Esophagus squamous epithelium (tissue), 5 donors: ENCODE data around the gene A3GALT2. TPM values are rescaled to one million over a fixed set of nuclear protein-coding genes. Genes with fewer than 3 reads are reported as not detected.
A peak's percentile ranks its signal among the peaks of the same experiment; 100 is the strongest.

Experiments
- DNase-seq: peaks from one replicate; lab custom pipeline; 2025; lab: John Stamatoyannopoulos, UW
- H3K27ac ChIP-seq, 4 donors: fragments of 200-600 bp; sonication (generic); one replicate each; pipeline ENCODE4 v1.5.1; 2016 to 2019; ENCODE audit warnings: mild to moderate bottlenecking in 1 of 4
- H3K27me3 ChIP-seq, 4 donors: fragments of 200-600 bp; sonication (generic); 1 replicate in 3 of 4; 2 replicates in 1 of 4; pipeline versions ENCODE4 v1.5.1 to v1.6.0; 2017 to 2021; ENCODE audit warnings: antibody characterized with exemption in 1 of 4
- H3K36me3 ChIP-seq, 3 donors: fragments of 200-600 bp; sonication (generic); one replicate each; pipeline ENCODE4 v1.5.1; 2016 to 2019
- H3K4me1 ChIP-seq, 3 donors: fragments of 200-600 bp; sonication (generic); one replicate each; pipeline ENCODE4 v1.5.1; 2017 to 2019
- H3K4me3 ChIP-seq, 4 donors: fragments of 200-600 bp; sonication (generic); 1 replicate in 3 of 4; 2 replicates in 1 of 4; pipeline ENCODE4 v1.5.1; 2016 to 2019; ENCODE audit warnings: mild to moderate bottlenecking in 2 of 4, moderate library complexity in 1 of 4
- H3K9me3 ChIP-seq, 3 donors: fragments of 200-600 bp; sonication (generic); one replicate each; pipeline ENCODE4 v1.5.1; 2016 to 2019
- POLR2A ChIP-seq, 4 donors: fragments of 450-650 bp; IDR thresholded peaks; one replicate each; pipeline ENCODE4 v1.6.1; 2017; ENCODE audit warnings: antibody characterized with exemption in 4 of 4, mild to moderate bottlenecking in 4 of 4, moderate library complexity in 3 of 4
- WGBS, 2 donors: methylation state at CpG; one replicate each; pipeline ENCODE4 v1.1.5; 2018; 5-methylcytosine and 5-hydroxymethylcytosine counted together
- intact Hi-C: fragments of 100-400 bp; cut with DNase I; formaldehyde crosslinking; loops from one replicate; pipeline ENCODE4 v1.15.0; 2022
- total RNA-seq, 4 donors: library from RNA; depleted of rRNA; stranded (reverse); fragments of >200 nt; gene quantifications; one replicate each; pipeline ENCODE4 v1.1.0, GENCODE V29; 2016
- TF ChIP-seq, protein P1 (sequence below), 6 experiments: fragments of 450-650 bp in 4 of 6; fragments of 200-600 bp in 2 of 6; sonication (generic) in 2 of 6; IDR thresholded peaks; one replicate each; pipeline ENCODE4 v1.5.1; 2016 to 2019; ENCODE audit warnings: antibody characterized with exemption in 6 of 6, mild to moderate bottlenecking in 4 of 6, moderate library complexity in 4 of 6
- donor health status: DM: yes; HTN: yes; CAD: no.

The A3GALT2 gene
- total RNA-seq, 4 donors from 2014 or later, result not detected

DNA sequence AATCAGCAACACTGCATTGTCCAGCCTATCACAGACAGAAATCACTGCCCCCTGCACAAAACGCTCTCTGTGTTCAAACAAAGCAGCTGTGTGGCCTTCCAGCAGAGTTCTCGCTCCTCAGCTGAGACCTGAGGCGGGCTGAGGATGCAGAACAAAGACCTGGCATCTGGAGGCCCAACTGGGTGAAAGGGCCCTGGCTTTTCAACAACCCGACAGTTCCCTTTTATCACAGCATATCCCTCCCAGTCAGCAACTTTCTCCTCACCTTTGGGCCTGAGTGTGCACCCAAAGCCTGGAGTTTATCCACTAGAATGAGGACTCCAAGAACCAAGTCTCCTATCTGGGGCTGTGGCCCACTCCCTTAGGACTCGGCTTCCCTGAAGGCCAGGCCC is 42.6 kb upstream of the A3GALT2 start:
- intact Hi-C loops, result loop anchor here (10.0 kb wide), 1 partner anchor 249 kb away; no protein-coding TSS in a partner anchor
- Histone ChIP-seq H3K27me3 (no peaks in the 10 kb centered on the region), H3K4me1 (peaks cover 15 to 86% (median 40%) of the 10 kb centered on the region in 3 donors), H3K4me3 (no peak overlapping the region), H3K27ac (peak overlapping the region; percentile 51 to 85 (median 76)), H3K9me3 (no peaks in the 10 kb centered on the region), H3K36me3 (peaks cover 0 to 8% (median 0%) of the 10 kb centered on the region in 3 donors)
- WGBS, 2 donors, result 31 to 68% methylated on average over 5 of the region's 5 CpGs
- DNase-seq, result no peak
- TF ChIP-seq, protein P1, sequence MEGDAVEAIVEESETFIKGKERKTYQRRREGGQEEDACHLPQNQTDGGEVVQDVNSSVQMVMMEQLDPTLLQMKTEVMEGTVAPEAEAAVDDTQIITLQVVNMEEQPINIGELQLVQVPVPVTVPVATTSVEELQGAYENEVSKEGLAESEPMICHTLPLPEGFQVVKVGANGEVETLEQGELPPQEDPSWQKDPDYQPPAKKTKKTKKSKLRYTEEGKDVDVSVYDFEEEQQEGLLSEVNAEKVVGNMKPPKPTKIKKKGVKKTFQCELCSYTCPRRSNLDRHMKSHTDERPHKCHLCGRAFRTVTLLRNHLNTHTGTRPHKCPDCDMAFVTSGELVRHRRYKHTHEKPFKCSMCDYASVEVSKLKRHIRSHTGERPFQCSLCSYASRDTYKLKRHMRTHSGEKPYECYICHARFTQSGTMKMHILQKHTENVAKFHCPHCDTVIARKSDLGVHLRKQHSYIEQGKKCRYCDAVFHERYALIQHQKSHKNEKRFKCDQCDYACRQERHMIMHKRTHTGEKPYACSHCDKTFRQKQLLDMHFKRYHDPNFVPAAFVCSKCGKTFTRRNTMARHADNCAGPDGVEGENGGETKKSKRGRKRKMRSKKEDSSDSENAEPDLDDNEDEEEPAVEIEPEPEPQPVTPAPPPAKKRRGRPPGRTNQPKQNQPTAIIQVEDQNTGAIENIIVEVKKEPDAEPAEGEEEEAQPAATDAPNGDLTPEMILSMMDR (IDR thresholded peaks at IDR 0.05), result no peak
- TF ChIP-seq POLR2A (IDR thresholded peaks at IDR 0.05), result no peak

DNA sequence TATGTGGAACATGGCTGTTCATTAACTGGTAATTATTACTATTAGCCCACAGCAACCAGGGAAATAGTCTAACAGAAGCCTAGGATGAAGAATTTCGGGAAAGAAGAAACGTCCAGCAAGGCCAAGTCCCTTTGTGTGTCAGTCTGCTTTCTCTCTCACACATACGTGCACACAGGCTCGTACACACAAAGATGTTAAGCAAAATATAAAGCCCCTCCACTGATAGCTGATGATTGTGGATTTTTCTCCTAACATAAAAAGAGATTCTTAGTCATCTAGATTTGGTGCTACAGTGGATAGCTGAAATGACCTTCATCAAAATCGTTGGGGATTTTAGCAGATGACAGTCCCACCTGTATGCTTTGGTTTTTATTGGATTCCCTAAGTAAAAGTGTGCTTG is 42.1 kb upstream of the A3GALT2 start:
- Histone ChIP-seq H3K27ac (peak overlapping the region in 3 of 4 donors; percentile 75 to 85 (median 78)), H3K4me1 (peaks cover 15 to 82% (median 40%) of the 10 kb centered on the region in 3 donors), H3K9me3 (no peaks in the 10 kb centered on the region), H3K27me3 (no peaks in the 10 kb centered on the region), H3K36me3 (peaks cover 0 to 6% (median 0%) of the 10 kb centered on the region in 3 donors), H3K4me3 (no peak overlapping the region)
- 59 to 71% methylated on average over 5 of the region's 5 CpGs for WGBS, 2 donors
- no peak for DNase-seq
- no peak for TF ChIP-seq POLR2A (IDR thresholded peaks at IDR 0.05)
- intact Hi-C loops, result loop anchor here (10.0 kb wide), 1 partner anchor 248 kb away; no protein-coding TSS in a partner anchor

DNA sequence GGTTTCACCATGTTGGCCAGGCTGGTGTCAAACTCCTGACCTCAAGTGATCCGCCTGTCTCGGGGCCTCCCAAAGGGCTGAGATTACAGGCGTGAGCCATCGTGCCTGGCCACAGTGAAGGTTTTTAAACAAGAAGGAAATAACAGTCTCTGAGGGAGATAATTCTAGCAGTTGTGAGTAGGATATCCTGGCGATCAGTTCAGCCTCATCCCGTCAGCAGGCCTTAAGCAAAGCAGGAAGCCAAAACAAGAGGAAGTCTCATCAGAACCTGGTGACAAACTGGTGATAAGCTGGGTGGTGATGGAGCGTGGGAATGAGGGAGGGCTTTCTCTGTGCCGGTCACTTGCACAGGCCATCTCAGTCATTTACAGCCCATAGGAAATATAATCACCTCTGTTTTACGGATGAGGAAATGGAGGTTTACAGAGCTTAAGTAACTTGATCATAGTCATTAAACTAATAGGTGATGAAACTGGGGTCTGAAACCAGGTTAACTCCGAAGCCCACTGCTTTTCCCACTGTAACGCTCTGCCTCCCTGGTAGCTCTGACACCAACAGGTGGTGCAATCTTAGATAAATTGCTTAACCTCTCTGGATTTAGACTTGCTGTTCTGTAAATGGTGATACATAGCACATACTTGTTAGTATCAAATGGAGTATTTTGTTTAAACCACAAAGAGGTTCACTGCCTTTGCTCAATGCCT is 40.8 kb upstream of the A3GALT2 start:
- 63 to 69% methylated on average over 10 to 11 of the region's 11 CpGs for WGBS, 2 donors
- no peak for DNase-seq
- intact Hi-C loops, result loop anchor here (10.0 kb wide), 1 partner anchor 247 kb away; no protein-coding TSS in a partner anchor
- Histone ChIP-seq H3K27me3 (no peaks in the 10 kb centered on the region), H3K9me3 (no peaks in the 10 kb centered on the region), H3K27ac (peak overlapping the region in 3 of 4 donors; percentile 3 to 48 (median 36)), H3K4me1 (peaks cover 15 to 69% (median 27%) of the 10 kb centered on the region in 3 donors), H3K36me3 (peaks cover 0 to 2% (median 0%) of the 10 kb centered on the region in 3 donors), H3K4me3 (no peak overlapping the region)
- TF ChIP-seq, protein P1 (IDR thresholded peaks at IDR 0.05), result no peak
- no peak for TF ChIP-seq POLR2A (IDR thresholded peaks at IDR 0.05)

DNA sequence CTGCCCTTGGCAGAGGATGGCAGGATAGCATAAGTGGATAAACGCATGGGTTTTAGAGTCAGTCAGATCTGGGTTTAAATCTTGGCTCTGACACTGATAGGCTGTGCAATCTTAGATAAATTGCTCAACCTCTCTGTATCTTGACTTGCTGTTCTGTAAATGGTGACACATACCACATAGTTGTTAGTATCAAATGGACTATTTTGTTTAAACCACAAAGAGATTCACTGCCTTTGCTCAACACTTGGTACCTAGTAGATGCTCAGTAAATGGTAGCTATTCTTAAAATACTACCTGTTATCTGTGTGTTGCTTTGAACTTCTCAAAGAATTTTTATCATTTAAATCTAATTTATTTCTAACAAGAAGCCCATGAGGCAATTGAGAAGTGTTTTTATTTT is 39.5 kb upstream of the A3GALT2 start:
- WGBS, 2 donors, result 36 to 47% methylated on average over 1 of the region's 1 CpG
- intact Hi-C loops, result loop anchor here (10.0 kb wide), 1 partner anchor 246 kb away; no protein-coding TSS in a partner anchor
- Histone ChIP-seq H3K4me3 (no peak overlapping the region), H3K27me3 (no peaks in the 10 kb centered on the region), H3K36me3 (no peaks in the 10 kb centered on the region), H3K9me3 (no peaks in the 10 kb centered on the region), H3K27ac (no peak overlapping the region), H3K4me1 (peaks cover 15 to 55% (median 16%) of the 10 kb centered on the region in 3 donors)
- TF ChIP-seq, protein P1 (IDR thresholded peaks at IDR 0.05), result no peak
- no peak for TF ChIP-seq POLR2A (IDR thresholded peaks at IDR 0.05)
- no peak for DNase-seq

DNA sequence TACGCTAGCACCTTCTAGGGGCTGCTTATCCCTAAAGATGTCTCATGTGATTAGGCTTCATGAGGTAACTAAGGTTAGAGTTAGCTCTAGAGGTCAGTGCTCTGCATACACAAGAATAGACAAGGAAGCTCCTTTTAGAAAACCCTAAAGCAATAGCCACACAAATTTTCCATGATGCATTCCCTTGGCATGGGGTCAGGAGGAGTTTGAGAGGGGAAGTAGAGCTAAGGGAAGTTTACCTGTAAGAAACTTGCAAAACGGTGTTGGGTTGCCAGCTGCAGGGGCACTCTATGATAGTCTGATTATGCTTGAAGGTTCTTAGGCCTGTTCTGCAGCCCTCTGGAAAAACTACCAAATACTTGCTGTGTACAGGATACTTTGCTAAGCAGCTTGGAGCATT is 39.0 kb upstream of the A3GALT2 start:
- DNase-seq, result no peak
- Histone ChIP-seq H3K9me3 (no peaks in the 10 kb centered on the region), H3K27ac (no peak overlapping the region), H3K36me3 (peaks cover 0 to 3% (median 0%) of the 10 kb centered on the region in 3 donors), H3K27me3 (no peaks in the 10 kb centered on the region), H3K4me3 (no peak overlapping the region), H3K4me1 (peaks cover 15 to 51% (median 16%) of the 10 kb centered on the region in 3 donors)
- intact Hi-C loops, result loop anchor here (10.0 kb wide), 1 partner anchor 245 kb away; no protein-coding TSS in a partner anchor
- no peak for TF ChIP-seq POLR2A (IDR thresholded peaks at IDR 0.05)
- TF ChIP-seq, protein P1 (IDR thresholded peaks at IDR 0.05), result no peak
- WGBS, 2 donors, result 44 to 59% methylated on average over 2 of the region's 2 CpGs
